GM18519 (cell line): ENCODE results near the gene NT5C3B.
"Not testable (repeated sequence)": the region's sequence is repeated elsewhere in the genome, so short reads cannot be mapped to it uniquely, and the experiment has no call there.

ENCODE experiments used
- ATAC-seq: cut with Tn5 transposase; IDR thresholded peaks from one replicate; pipeline ENCODE4 v1.9.1; 2021; ENCODE audit warnings: mild to moderate bottlenecking, moderate library complexity; ENCODE audit not compliant: unreplicated experiment, low FRiP score

Gene NT5C3B

GRCh38 chr17:41785859-41786226 is 50.2 kb downstream of the NT5C3B start:
- no peak for ATAC-seq

GRCh38 chr17:41785091-41785858 is 50.8 kb downstream of the NT5C3B start:
- no peak for ATAC-seq

DNA sequence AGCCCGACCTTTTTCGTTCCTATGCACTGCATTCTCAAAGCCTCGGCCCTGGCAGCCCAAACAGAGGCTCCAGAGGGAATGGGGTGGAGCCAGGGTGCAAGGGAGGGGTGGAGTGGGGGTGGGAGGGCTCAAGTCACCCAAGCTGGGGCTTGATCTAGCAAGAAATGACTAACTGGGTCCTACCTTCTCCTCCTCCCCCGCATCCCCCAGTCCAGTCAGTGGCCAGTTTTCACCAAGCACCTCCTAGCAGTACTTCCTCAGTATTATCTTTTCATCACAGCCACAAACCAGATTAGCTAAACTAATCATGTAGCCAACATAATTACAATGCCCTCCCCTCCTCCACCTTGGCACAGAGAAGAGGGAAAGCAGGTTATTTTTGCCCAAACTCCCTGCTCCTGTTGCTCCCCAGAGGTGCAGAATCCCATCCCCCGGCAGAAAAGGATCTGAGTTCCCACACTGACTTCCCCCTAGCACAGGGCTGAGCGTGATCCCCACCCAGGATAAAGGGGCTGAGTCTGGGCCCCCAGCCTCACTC is 51.8 kb downstream of the NT5C3B start:
- no peak for ATAC-seq

DNA sequence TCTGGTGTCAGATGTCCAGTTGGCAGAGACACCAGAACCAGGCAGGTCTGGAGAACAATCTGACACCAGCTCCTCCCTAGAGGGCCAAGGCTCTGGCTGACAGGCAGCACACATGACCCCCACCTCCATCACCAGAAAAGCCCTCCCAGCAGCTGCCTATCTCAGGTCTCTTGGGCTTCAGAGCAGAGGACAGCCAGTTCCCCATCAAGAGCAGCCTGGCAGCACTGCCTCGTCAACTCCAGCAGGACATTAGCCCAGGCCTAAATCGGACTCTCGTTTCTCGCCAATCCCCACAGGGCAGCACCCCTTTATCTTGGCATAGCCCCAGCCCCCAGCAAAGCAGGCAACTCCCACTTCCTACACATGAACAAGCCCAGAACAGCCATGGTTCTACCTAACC is 53.9 kb downstream of the NT5C3B start:
- ATAC-seq: no peak

- no peak for ATAC-seq
Measured at GRCh38 chr17:41781404-41782110, 54.5 kb downstream of the NT5C3B start.

GRCh38 chr17:41779954-41780353 is 56.1 kb downstream of the NT5C3B start:
- no peak for ATAC-seq

GRCh38 chr17:41777574-41778188 is 58.4 kb downstream of the NT5C3B start:
- no peak for ATAC-seq

- ATAC-seq: no peak
Measured at GRCh38 chr17:41777157-41777573, 58.9 kb downstream of the NT5C3B start.

DNA sequence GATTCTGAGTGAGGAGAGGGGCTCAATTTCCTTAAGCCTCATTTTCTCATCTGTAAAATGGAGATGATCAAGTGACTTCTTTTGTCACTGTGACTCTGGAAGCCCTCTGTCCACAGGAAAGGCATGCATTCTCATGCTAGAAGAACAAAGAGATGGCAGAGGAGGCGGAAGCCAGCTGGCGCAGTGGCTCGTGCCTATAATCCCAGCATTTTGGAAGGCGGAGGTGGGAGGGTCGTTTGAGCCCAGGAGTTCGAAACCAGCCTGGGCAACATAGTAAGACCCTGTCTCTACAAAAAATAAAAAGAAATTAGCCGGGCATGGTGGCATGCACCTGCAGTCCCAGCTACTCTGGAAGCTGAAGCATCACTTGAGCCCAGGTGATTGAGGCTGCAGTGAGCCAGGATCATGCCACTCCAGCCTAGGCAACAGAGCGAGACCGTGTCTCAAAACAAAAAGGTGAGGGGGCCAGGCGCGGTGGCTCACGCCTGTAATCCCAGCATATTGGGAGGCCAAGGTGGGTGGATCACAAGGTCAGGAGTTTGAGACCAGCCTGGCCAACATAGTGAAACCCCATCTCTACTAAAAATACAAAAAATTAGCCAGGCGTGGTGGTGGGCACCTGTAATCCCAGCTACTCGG is 59.7 kb downstream of the NT5C3B start:
- ATAC-seq: not testable (repeated sequence)

- no peak for ATAC-seq
Measured at GRCh38 chr17:41775394-41776226, 60.4 kb downstream of the NT5C3B start.
